ENCODE results near the gene SEMG1.

SEMG1 gene, protein sequence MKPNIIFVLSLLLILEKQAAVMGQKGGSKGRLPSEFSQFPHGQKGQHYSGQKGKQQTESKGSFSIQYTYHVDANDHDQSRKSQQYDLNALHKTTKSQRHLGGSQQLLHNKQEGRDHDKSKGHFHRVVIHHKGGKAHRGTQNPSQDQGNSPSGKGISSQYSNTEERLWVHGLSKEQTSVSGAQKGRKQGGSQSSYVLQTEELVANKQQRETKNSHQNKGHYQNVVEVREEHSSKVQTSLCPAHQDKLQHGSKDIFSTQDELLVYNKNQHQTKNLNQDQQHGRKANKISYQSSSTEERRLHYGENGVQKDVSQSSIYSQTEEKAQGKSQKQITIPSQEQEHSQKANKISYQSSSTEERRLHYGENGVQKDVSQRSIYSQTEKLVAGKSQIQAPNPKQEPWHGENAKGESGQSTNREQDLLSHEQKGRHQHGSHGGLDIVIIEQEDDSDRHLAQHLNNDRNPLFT

DNA sequence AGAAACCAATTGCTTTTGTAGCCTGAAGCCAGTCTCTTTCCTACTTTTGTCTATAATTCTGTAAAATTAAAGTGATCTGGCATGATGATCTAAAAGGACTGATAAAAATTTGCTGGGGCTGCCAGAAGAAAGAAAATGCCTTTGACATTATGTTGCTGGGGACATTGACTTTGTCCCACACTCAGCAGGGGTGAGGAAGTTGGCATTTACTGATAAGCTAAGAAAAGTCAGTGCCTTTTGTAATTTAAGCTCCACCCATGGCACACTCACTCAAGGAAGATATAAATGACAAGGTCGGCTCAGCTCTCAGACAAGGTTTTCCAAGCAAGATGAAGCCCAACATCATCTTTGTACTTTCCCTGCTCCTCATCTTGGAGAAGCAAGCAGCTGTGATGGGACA is at the start of gene SEMG1:
TSS of gene SEMG1 (plus strand) at position 309 of the 400 bp plus-strand sequence. CDS start at position 330, 21 bp downstream.
- no peaks in the 10 kb centered on the region for H3K27me3 ChIP-seq (ENCODE audit: control insufficient read depth, insufficient read depth, low read length)
- no peak within 1 kb of the TSS for H3K9ac ChIP-seq (ENCODE audit: low read depth, low read length)
- H3K4me1 ChIP-seq (ENCODE audit: control insufficient read depth, insufficient read depth, low read length), result peaks cover 26% of the 10 kb centered on the region
- no peaks in the 10 kb centered on the region for H3K9me3 ChIP-seq (ENCODE audit: control insufficient read depth, insufficient read depth, low read length)
- H3K4me3 ChIP-seq (ENCODE audit: low read depth, low read length), result no peak within 1 kb of the TSS
- H3K36me3 ChIP-seq (ENCODE audit: control insufficient read depth, insufficient read depth, low read length), result no peaks in the 10 kb centered on the region
- no peak within 1 kb of the TSS for H3K27ac ChIP-seq (ENCODE audit: low read depth, low read length)

DNA sequence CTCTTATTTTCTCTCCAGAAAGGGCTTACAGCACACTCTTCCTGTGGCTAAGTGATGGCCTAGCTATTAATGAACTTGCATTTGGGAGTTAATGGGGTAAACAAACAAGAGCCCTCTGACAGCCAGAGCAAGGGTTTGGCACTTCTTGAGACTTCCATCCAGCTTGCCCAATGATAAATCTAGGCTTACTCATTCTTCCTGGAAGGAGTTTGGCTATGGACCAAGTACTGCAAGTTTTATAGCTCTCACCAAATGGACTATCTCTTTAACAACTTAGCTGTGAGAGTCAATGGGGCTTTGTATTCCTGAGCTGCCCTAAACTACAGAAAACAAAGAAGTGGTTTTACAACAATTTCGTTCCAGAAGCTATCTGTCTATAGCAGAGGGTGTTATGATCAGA is 48.9 kb upstream of the SEMG1 start:
- no peaks in the 10 kb centered on the region for H3K36me3 ChIP-seq (ENCODE audit: control insufficient read depth, insufficient read depth, low read length)
- H3K27me3 ChIP-seq (ENCODE audit: control insufficient read depth, insufficient read depth, low read length), result no peaks in the 10 kb centered on the region
- no peak overlapping the region for H3K9ac ChIP-seq (ENCODE audit: low read depth, low read length)
- H3K4me1 ChIP-seq (ENCODE audit: control insufficient read depth, insufficient read depth, low read length), result no peaks in the 10 kb centered on the region
- H3K4me3 ChIP-seq (ENCODE audit: low read depth, low read length), result no peak overlapping the region
- no peak overlapping the region for H3K27ac ChIP-seq (ENCODE audit: low read depth, low read length)
- H3K9me3 ChIP-seq (ENCODE audit: control insufficient read depth, insufficient read depth, low read length), result no peaks in the 10 kb centered on the region; the same call in 1 of the 2 replicates

DNA sequence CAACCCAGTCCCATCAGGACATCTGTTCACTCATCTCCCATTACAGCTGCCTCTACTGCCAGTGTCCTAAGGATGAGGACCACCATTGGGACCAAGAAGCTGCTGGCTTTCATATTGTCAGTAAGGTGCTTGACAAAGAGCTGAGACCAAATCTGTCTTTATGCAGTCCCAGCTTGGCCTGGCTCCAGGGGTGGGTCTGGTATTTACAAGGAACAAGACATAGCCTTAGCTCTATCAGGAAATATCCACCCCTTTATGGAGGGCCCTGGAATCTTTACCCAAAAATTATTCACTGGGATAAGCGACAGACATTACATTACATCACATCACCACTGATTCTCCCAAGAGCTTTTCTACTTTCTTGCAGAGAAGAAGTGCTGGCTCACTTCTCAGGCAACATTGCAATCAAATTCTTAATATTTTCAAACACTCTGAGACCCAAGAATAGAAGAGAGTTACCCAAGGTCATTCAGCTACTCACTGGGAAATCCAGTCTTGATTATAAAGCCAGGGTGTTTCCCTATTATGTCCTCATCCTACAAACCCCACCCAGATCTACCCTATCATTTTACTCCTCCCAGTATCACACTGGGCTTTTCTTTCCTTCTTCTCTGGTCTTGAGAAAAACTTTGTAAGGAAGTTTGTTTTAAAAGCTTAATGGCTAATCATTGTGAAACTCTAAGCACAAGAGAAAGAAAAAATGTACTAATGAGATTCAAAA is 43.6 kb upstream of the SEMG1 start:
- no peaks in the 10 kb centered on the region; the same call in 1 of the 2 replicates for H3K9me3 ChIP-seq (ENCODE audit: control insufficient read depth, insufficient read depth, low read length)
- no peak overlapping the region for H3K9ac ChIP-seq (ENCODE audit: low read depth, low read length)
- H3K27ac ChIP-seq (ENCODE audit: low read depth, low read length), result no peak overlapping the region
- H3K4me1 ChIP-seq (ENCODE audit: control insufficient read depth, insufficient read depth, low read length), result no peaks in the 10 kb centered on the region
- H3K27me3 ChIP-seq (ENCODE audit: control insufficient read depth, insufficient read depth, low read length), result no peaks in the 10 kb centered on the region; the same call in 1 of the 2 replicates
- no peak overlapping the region for H3K4me3 ChIP-seq (ENCODE audit: low read depth, low read length)
- no peaks in the 10 kb centered on the region for H3K36me3 ChIP-seq (ENCODE audit: control insufficient read depth, insufficient read depth, low read length)

DNA sequence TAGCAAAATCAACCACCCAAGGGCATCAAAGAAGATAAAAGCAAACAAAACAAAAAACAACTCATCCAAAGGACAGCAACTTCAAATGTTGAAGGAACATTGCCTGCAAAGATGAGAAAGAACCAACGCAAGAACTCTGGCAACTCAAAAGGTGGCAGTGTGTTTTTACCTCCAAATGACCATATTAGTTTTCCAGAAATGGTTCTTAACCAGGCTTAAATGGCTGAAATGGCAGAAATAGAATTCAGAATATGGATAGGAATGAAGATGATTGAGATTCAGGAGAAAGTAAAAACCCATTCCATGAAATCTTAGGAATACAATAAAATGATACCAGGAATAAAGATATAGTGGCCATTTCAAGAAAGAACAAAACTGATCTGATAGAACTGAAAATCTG is 41.9 kb upstream of the SEMG1 start:
- Histone ChIP-seq H3K27ac (ENCODE audit: low read depth, low read length) (no peak overlapping the region), H3K27me3 (ENCODE audit: control insufficient read depth, insufficient read depth, low read length) (no peaks in the 10 kb centered on the region; the same call in 1 of the 2 replicates), H3K9me3 (ENCODE audit: control insufficient read depth, insufficient read depth, low read length) (no peaks in the 10 kb centered on the region; the same call in 1 of the 2 replicates), H3K4me3 (ENCODE audit: low read depth, low read length) (no peak overlapping the region), H3K9ac (ENCODE audit: low read depth, low read length) (no peak overlapping the region), H3K4me1 (ENCODE audit: control insufficient read depth, insufficient read depth, low read length) (no peaks in the 10 kb centered on the region), H3K36me3 (ENCODE audit: control insufficient read depth, insufficient read depth, low read length) (no peaks in the 10 kb centered on the region)

DNA sequence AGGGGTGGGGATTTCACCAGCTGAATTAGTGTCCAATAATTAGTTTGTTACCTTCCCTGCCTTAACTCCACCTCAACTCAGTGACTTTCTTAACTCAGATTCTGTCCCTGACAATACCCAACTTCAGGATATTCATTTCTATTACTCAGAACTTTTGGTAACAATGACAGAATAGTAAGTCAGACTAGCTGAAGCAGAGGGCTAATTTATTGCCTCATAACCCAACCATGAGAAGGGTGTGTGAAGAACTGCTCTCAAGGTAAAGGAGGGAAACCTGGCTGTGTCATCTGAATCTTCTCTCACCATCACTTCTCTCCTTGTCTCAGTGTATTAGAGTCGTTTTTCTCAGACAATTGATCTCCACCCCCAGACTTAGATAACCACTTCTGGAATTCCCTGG is 33.3 kb upstream of the SEMG1 start:
- no peak overlapping the region for H3K9ac ChIP-seq (ENCODE audit: low read depth, low read length)
- no peaks in the 10 kb centered on the region for H3K9me3 ChIP-seq (ENCODE audit: control insufficient read depth, insufficient read depth, low read length)
- H3K27ac ChIP-seq (ENCODE audit: low read depth, low read length), result no peak overlapping the region

DNA sequence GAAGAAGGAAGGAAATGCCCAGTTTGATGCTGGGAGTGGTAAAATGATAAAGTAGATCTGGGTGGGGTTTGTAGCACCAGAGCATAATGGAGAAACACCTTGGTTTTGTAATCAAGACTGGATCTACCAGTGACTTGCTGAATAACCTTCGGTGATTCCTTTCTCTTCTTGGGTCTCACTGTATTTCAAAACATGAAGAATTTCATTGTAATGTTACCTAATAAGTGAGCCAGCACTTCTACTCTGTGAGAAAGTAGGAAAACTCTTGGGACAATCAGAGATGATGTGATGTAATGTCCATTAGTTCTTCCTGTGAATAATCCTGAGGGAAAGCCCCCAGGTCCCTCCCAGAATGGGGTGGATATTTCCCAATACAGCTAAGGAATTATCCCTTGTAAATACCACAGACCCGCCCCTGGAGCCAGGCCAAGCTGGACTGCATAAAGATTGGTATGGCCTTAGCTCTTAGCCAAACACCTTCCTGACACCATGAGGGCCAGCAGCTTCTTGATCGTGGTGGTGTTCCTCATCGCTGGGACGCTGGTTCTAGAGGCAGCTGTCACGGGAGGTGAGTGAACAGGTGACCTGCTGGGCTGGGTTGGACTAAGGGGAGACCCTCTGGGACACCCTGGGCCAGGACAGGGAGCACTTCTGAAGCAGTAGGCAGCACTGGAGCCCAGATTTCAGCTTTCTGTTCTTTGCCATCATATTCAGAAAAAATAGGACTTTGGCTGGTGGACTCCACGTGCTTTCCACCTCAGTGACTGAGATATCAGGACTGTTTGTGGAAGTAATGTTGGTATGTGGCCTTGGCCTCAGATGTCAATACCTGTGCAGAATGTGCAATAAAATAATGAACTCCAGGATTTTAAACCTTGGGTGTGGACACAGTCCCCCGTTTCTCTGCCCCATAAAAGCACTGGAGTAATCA is 32.1 kb upstream of the SEMG1 start, which contains the start of gene PI3:
TSS of gene PI3 (plus strand) at position 469 of the 931 bp plus-strand sequence. CDS start at position 490, 21 bp downstream.
- no peaks in the 10 kb centered on the region for H3K27me3 ChIP-seq (ENCODE audit: control insufficient read depth, insufficient read depth, low read length)
- H3K36me3 ChIP-seq (ENCODE audit: control insufficient read depth, insufficient read depth, low read length), result no peaks in the 10 kb centered on the region
- no peaks in the 10 kb centered on the region for H3K4me1 ChIP-seq (ENCODE audit: control insufficient read depth, insufficient read depth, low read length)
- H3K4me3 ChIP-seq (ENCODE audit: low read depth, low read length), result no peak within 1 kb of the TSS
- no peak within 1 kb of the TSS for H3K9ac ChIP-seq (ENCODE audit: low read depth, low read length)
- H3K27ac ChIP-seq (ENCODE audit: low read depth, low read length), result no peak within 1 kb of the TSS
- H3K9me3 ChIP-seq (ENCODE audit: control insufficient read depth, insufficient read depth, low read length), result no peaks in the 10 kb centered on the region

More for the DNA sequence above, 33.3 kb upstream of the SEMG1 start:
- no peaks in the 10 kb centered on the region for H3K4me1 ChIP-seq (ENCODE audit: control insufficient read depth, insufficient read depth, low read length)
- no peaks in the 10 kb centered on the region for H3K27me3 ChIP-seq (ENCODE audit: control insufficient read depth, insufficient read depth, low read length)
- no peaks in the 10 kb centered on the region for H3K36me3 ChIP-seq (ENCODE audit: control insufficient read depth, insufficient read depth, low read length)
- H3K4me3 ChIP-seq (ENCODE audit: low read depth, low read length), result no peak overlapping the region

DNA sequence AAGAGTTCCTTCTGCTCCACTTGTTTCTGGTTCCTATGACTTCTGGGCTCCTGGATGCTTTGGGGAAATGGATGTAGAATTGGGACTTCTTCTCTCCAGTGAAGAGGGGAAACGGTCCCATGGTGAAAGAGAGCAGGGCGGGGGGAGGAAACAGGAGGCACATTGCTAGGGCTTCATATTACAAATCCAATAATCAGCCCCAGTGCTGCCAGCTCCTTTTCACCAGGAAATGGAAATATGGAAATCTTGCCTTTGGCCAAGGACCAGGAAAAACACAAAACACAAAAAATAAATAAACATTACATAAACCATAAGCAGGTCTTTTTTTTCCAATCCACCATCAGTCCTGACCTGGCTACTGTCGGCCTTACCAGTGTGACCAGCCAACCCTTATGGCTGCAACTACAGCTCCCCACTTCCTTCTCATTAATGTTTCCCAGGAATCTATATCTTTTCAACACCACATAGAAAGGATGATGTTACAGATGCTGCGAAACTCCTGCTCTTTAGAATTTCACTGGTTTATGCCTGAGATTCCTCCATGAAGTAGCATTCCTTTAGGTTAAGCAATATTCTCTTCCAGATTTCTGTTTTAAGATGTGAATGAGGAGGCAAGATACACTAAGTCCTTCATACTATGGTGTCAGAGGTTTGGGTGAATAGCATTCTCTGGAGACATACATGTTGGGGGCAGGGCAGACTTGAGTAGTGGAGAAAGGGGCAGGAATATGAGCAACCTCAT is 30.1 kb upstream of the SEMG1 start:
- Histone ChIP-seq H3K36me3 (ENCODE audit: control insufficient read depth, insufficient read depth, low read length) (no peaks in the 10 kb centered on the region), H3K4me3 (ENCODE audit: low read depth, low read length) (no peak overlapping the region), H3K27me3 (ENCODE audit: control insufficient read depth, insufficient read depth, low read length) (no peaks in the 10 kb centered on the region), H3K27ac (ENCODE audit: low read depth, low read length) (no peak overlapping the region), H3K4me1 (ENCODE audit: control insufficient read depth, insufficient read depth, low read length) (no peaks in the 10 kb centered on the region), H3K9ac (ENCODE audit: low read depth, low read length) (no peak overlapping the region), H3K9me3 (ENCODE audit: control insufficient read depth, insufficient read depth, low read length) (no peaks in the 10 kb centered on the region)

DNA sequence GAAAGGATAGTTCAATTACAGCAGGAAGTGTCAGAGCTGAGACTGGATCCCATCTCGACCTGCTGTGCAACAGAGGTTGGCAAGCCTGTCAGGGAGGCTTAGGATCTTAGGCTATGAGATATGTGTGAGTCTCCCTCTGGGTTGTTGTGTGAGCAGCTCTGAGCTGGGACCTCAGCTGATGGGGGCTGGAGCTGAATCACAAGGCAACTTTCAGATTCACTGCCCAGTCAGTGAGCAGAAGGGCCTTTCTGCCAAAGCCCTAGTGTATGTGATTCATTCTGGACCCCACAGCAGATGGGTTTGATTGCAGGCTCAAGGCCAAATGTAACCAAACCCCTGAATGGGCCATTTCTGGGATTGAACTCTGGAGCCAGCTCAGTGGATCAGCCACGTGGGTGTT is 27.7 kb upstream of the SEMG1 start:
- Histone ChIP-seq H3K4me3 (ENCODE audit: low read depth, low read length) (no peak overlapping the region), H3K27ac (ENCODE audit: low read depth, low read length) (no peak overlapping the region)

DNA sequence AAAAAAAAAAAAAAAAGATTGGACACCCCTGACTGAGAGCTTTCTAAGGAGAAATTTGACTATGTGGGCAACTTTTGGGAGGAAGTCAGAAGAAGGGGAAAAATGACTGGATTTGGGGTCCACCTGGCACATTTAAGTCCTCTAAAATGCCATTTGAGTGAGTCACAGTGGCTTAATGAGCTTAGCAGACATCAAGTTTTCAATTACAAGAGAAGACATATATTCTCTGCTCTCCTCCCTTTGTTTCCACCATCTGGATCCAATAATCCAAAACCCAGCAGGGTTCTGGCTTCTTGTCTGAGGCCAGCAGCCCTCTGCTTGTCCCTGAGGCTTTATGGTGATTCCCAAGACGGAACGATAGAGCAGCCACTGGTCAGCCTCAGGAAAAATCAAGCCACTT is 25.2 kb upstream of the SEMG1 start:
- Histone ChIP-seq H3K9ac (ENCODE audit: low read depth, low read length) (no peak overlapping the region), H3K27me3 (ENCODE audit: control insufficient read depth, insufficient read depth, low read length) (no peaks in the 10 kb centered on the region), H3K4me1 (ENCODE audit: control insufficient read depth, insufficient read depth, low read length) (no peaks in the 10 kb centered on the region), H3K27ac (ENCODE audit: low read depth, low read length) (no peak overlapping the region), H3K36me3 (ENCODE audit: control insufficient read depth, insufficient read depth, low read length) (no peaks in the 10 kb centered on the region), H3K4me3 (ENCODE audit: low read depth, low read length) (no peak overlapping the region), H3K9me3 (ENCODE audit: control insufficient read depth, insufficient read depth, low read length) (no peaks in the 10 kb centered on the region)

More for the DNA sequence above, 27.7 kb upstream of the SEMG1 start:
- Histone ChIP-seq H3K36me3 (ENCODE audit: control insufficient read depth, insufficient read depth, low read length) (no peaks in the 10 kb centered on the region), H3K4me1 (ENCODE audit: control insufficient read depth, insufficient read depth, low read length) (no peaks in the 10 kb centered on the region), H3K27me3 (ENCODE audit: control insufficient read depth, insufficient read depth, low read length) (no peaks in the 10 kb centered on the region), H3K9me3 (ENCODE audit: control insufficient read depth, insufficient read depth, low read length) (no peaks in the 10 kb centered on the region), H3K9ac (ENCODE audit: low read depth, low read length) (no peak overlapping the region)

DNA sequence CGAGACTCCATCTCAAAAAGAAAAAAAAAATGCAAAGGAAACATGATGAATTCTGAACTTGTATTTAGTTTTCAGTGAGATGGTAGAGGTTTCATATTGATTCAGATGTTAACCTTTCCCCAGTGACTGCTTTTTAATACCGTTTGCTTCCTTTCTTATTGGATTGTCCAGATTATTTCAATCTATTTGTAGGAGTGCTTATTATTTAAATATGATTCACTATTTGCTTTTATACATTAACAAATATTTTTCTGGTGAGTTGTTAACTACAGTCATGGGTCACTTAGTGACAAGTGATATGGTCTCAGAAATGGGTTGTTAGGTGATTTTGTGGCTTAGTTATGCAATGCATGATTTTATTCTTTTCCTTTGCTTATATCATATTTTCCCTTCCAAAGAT is 23.7 kb upstream of the SEMG1 start:
- Histone ChIP-seq H3K27ac (ENCODE audit: low read depth, low read length) (no peak overlapping the region), H3K4me3 (ENCODE audit: low read depth, low read length) (no peak overlapping the region), H3K36me3 (ENCODE audit: control insufficient read depth, insufficient read depth, low read length) (no peaks in the 10 kb centered on the region), H3K9ac (ENCODE audit: low read depth, low read length) (no peak overlapping the region), H3K4me1 (ENCODE audit: control insufficient read depth, insufficient read depth, low read length) (no peaks in the 10 kb centered on the region), H3K27me3 (ENCODE audit: control insufficient read depth, insufficient read depth, low read length) (no peaks in the 10 kb centered on the region), H3K9me3 (ENCODE audit: control insufficient read depth, insufficient read depth, low read length) (no peaks in the 10 kb centered on the region)

All from HUES48 (cell line).